ENCODE data around the gene ZBTB20.
"Not testable (repeated sequence)": the region's sequence is repeated elsewhere in the genome, so short reads cannot be mapped to it uniquely, and the experiment has no call there.

The ZBTB20 gene

GRCh38 chr3:114816052-114816451 is 331.0 kb downstream of the ZBTB20 start:
- DNase-seq: no peak

DNA sequence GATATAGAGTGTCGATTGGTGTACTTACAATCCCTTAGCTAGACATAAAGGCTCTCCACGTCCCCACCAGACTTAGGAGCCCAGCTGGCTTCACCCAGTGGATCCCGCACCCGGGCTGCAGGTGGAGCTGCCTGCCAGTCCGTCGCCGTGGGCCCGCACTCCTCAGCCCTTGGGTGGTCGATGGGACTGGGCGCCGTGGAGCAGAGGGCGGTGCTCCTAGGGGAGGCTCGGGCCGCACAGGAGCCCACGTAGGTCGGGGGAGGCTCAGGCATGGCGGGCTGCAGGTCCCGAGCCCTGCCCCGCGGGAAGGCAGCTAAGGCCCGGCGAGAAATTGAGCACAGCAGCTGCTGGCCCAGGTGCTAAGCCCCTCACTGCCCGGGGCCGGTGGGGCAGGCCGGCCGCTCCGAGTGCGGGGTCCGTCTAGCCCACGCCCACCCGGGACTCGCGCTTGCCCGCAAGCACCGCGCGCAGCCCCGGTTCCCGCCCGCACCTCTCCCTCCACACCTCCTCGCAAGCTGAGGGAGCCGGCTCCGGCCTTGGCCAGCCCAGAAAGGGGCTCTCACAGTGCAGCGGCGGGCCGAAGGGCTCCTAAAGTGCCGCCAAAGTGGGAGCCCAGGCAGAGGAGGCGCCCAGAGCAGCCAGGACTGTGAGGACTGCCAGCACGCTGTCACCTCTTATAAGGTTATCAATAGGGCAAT is 334.4 kb downstream of the ZBTB20 start:
- DNase-seq: not testable (repeated sequence)

DNA sequence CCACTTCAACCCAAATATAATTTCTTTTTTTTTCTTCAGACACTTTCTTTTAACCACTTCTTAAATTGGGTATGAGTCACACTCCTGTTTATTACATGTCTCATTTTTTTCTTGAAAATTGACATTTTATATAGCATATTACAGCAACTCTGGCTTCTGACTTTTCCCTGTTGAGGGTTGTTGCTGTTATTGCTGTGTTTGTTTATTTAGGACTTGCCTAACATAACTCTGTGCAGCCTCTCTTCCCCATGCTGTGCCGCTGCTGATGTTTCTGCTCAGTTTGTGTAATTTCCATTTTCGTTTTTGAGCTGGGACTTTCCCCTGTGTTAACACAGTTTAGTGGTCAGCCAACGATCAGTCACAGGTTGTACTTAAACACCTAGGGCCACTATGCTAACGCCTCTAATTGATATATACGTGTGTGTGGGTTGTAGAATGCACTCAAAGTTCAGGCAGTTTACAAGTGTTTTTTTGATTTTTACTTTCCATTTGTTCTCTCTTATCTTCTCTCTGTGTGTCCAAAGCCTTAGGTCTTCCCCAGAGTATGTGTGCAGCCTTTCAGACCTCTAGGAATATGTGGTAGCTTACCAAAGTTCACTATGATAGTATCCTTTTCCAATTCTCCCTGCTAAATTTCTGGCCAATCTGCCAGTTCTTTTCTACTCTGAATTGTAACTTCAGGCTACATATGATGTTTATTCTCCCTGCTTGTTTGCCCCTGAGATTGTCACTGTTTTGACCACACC is 337.2 kb downstream of the ZBTB20 start:
- DNase-seq: no peak

- no peak for DNase-seq
Observed at GRCh38 chr3:114804099-114804498, 343.0 kb downstream of the ZBTB20 start.

DNA sequence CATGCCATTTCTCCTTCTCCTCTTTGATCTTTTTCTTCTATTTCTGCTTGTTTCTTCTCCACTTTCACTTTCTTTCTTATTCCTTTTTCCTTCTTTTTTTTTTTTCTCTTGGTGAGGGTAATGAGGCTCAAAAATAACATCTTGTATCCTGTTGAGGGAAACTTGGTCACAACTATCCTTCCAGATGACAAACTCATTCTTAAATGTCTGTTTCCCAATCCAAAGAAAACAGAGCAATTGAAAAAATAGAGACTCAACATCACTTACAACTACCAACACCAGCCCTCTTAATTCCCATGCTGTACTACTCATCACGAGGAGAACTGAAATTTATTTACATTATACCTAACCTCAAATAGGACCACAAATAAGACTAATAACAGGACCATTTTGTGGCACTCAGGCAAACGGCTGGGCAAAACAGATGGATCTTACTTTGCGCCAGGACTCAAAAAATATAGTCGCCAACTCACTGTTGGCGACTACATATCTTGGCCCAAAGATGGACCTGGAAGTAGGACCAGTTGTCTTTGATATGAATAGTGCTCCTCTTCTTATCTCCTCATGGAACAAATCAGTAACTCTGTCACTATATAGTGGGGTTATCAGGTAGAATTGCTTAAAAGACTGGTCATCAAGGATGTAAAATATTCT is 343.9 kb downstream of the ZBTB20 start:
- no peak for DNase-seq

- DNase-seq: no peak
Observed at GRCh38 chr3:114800272-114801031, 346.6 kb downstream of the ZBTB20 start.

DNA sequence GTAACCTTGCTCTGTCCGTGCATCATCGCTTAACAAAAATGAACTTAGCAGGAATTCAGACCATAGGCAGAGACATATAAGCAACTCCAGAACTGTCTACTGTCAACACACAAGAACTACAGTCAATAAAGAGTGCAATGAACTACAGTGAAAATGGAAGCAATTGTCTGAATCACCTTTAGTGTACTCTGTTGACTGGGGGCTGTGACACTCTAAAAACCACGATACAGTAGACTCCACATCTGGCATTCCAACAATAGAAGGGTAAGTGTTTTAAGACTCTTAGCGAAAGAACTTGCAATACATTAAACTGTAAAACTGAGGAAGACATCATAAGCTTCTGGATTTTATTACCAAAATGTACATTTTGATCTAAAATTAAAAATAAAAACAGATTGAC is 347.3 kb downstream of the ZBTB20 start:
- DNase-seq: no peak

GRCh38 chr3:114796796-114797195 is 350.3 kb downstream of the ZBTB20 start:
- DNase-seq: no peak

DNA sequence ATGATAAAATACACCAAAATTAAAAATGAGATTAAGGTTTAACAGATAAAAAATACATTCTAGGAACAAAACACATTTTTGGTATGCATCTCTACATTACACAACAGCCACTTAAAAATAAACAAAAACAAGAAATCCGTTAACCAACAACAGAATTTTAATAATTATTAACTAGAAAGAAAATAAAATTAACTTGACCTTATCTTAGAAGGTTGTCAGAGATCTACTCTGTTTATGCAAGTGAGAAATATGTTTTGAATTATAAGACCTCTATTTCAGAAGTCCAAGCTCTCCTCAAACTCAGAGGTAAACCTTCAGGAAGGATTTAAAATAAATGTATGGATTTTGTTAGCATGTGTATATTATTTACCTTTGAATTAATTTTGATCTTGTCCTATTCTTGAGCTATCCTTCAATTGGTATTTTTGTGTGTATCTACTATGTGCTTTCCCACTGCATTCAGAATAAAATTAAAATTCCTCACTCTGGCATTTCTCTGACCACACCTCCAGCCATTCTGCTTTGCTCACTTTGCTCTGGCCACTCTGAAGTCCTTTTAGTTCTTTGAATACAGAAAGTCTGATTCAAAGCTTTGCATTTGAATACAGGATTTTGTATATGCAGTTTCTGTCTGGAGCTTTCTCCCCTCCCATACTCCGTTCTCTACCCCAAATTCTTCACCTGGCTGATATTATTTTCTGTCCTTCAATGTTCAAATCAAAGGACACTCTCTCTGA is 352.0 kb downstream of the ZBTB20 start:
- no peak for DNase-seq

- no peak for DNase-seq
Observed at GRCh38 chr3:114792159-114792918, 354.7 kb downstream of the ZBTB20 start.

- no peak for DNase-seq
Observed at GRCh38 chr3:114790752-114791151, 356.3 kb downstream of the ZBTB20 start.

DNA sequence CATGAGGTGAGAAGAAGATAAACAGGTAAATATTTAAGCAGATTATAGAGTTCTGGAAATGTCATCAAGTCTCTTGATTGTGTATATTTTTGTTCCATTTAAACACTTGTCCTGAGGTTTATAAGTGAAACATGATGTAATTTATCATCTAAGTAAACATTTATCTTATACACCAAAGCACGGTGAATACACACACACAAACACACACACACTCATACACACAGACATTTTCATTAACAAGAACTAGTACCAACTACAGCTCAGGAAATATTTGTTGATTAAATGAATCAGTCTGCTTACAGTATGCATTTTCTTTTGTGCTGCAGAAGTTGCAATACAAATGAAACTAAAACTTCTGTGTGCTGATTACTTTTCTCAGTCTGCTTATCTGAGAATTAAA is 357.3 kb downstream of the ZBTB20 start:
- DNase-seq: no peak

DNA sequence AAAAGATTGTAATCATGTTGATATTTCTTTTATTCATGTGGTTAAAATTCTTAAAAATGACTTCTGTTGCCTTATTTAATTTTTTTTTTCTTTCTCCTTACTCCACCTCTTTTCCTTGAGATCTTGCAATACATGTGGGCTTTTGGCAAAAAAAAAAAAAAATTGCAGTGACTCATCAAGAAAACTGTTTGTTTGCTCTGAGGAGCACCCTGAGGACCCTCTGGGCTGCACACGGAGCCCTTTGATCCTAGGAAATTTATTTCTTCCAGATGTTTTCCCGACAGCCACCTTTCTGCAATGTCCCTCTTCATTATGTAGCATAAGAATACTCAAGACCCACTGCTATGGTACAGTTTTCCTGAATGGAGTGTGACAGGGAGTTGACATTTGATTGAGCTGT is 371.7 kb downstream of the ZBTB20 start:
- DNase-seq: no peak

- no peak for DNase-seq
Observed at GRCh38 chr3:114770874-114771273, 376.2 kb downstream of the ZBTB20 start.

GRCh38 chr3:114764056-114764492 is 383.0 kb downstream of the ZBTB20 start:
- no peak for DNase-seq

DNA sequence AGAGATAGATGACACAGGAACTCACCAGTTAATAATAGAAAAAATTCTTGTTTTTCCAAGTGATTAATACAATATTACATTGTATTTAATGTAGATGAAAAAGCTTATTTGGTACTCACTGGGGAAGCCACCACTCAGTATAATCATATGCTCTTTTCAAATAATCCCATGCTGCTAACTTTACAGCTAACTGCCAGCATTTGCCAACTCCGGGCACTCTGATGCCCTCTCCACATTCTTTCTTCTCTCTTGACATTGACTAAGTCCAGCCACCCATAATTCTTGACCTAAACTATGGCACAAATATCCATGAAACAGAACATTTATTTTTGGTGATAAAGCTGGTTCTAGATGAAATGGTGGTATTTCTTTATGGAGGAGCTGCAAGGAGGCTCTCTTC is 384.9 kb downstream of the ZBTB20 start:
- no peak for DNase-seq

- DNase-seq: no peak
Observed at GRCh38 chr3:114760679-114761078, 386.4 kb downstream of the ZBTB20 start.

- DNase-seq: no peak
Observed at GRCh38 chr3:114758831-114759699, 388.0 kb downstream of the ZBTB20 start.

- DNase-seq: no peak
Observed at GRCh38 chr3:114756506-114757279, 390.4 kb downstream of the ZBTB20 start.

- no peak for DNase-seq
Observed at GRCh38 chr3:114746502-114746901, 400.6 kb downstream of the ZBTB20 start.
